HPDE6-E6E7 (cell line): Measurements from ENCODE around the gene CASKIN2.
A peak's percentile ranks its signal among the peaks of the same experiment; 100 is the strongest.

ENCODE experiments used
- DNase-seq: peaks from one replicate; pipeline ENCODE4 v3.0.0; 2011; ENCODE audit warnings: missing footprints; ENCODE audit errors: extremely low spot score

The CASKIN2 gene

DNA sequence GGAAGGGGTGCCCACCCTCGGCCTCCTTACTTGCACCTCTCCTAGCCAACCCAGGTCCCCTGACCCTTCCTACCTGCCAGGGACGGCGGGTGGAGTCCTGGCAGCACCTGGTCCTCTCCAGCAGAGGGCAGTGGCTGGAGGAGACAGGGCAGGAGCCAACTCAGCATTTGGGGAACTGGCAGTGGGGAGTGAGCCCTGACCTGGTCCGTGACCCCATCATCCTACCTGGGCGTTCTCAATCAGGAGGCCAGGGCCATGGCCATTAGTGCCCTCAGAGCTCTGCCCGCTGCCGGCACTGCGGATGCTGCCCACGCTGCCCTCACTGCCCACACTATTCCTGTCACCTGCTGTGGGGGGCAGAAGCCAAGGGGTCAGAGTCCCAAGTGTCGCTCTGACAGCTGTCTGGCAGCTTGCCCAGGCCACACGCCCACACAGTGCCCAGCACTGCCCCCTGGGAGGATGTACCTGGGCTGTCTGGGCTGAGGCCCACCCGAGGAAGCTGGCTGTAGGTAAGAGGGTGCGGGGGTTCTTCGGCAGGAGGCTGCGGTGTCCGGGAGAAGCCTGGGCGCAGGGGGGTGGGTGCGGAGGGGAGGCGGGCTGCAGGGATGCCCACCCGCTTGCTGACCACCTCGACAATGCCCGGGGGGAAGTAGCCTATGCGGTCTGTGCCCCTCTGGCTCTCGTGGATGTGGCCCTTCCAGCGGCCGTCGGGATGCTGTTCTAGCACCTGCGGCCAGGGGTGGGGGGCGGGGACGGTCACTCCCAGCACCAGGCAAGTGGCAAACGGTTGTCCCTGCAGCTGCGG, 10.8 kb downstream of the CASKIN2 start:
- peak; percentile 64 for DNase-seq

DNA sequence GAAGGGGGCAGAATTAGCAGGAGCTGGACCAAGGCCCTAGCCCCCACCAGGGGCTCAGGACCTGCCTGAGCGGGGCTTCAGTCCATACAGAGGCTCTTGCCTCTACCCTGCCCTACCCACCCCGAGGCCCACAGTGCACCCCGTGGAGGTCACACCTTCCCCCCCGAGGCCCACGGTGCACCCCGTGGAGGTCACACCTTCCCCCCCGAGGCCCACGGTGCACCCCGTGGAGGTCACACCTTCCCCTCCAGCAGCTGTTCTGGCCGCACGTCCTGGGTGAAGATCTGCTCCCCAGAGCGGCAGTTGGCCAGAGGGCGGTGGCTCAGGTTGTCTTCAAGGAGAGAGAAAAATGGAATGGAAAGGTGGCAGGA, 11.4 kb downstream of the CASKIN2 start:
- no peak for DNase-seq

DNA sequence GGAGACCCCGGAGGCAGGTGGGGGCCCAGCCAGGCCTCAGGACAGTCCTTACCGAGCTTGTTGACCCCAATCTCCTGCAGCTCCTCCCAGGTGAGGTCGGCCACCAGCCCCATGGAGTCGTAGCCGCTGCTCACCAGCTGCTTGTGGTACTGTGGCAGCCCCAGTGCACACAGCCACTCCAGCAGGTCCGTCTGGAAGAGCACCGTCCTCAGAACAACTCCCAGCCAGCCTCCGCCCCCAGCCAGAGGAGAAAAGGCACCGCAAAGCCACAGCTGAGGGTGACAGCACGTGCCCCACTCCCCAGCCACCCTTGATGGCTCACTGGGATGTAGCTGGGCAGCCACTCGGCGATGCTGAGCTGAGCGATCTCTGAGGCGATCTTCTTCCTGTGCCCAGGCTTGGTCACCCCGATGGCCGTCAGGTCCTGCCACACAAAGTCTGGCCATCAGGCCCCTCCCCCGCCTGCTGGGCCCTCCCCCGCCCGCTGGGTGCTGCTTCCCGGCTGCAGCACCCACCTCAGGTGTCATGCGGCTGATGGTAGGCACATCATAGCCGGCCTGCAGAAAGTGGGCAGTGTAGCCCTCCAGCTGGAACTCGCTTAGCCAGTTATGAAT, 11.9 kb downstream of the CASKIN2 start:
- DNase-seq = no peak

DNA sequence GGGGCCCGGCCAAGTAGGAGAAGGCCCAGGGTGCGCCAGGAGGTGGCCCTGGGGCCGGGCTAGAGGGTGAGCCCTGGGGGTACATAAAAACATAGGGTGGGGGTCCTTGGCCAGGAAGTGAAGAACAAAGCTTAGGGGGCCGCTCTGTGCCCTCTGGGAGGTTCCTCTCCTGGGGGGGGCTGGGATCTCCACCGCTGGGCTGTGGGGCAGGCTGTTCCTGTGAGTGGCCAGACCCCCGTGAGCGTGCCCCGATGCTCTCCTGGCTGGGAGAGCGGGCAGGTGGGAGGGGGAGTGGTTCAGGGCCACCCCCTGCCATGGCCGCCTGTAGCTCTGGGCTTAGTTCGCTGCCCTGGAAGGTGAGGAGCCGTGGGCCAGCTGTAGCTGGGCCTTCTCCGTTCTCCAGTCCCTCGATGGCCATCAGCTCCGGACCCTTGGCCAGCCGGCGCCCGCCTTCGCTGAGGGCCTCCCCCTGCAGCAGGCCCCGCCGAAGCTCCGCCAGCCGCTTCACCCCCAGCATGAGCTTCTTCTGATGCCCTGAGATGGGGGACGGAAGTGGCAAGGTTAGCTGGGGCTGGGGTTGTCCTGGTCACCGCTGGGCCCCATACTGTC, 12.5 kb downstream of the CASKIN2 start:
- no peak for DNase-seq

DNA sequence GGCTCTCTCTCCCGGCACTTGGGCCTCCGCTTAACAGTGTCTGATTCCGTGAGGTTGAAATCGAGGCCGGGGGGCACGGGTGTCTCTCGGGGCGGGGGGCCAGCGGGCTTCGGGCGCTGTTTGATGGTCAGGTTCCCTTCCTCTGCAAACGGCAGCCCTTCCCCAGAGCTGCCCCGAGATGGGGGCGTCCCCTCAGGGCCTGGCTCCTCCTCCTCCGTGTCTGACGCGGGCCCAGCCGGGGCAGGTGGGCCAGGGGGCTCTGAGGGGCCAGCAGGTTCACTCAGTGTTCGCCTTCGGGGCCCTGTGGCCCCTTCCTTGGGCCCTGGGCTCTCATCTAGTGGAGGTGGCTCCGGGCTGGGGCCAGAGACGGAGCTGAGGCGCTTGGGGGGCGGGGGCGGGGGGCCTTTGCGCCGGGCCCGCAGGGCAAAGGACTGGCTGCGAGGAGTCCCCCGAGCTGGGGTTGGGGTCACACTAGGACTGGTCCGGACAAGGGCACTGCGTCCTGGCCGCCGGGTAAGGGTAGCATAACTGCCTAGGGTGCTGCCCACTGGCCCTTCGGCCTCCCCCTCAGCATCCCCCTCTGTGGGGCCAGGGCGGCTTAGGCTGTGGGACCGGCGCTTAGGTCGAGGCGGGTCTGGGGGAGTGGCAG, 13.1 kb downstream of the CASKIN2 start:
- DNase-seq = no peak

DNA sequence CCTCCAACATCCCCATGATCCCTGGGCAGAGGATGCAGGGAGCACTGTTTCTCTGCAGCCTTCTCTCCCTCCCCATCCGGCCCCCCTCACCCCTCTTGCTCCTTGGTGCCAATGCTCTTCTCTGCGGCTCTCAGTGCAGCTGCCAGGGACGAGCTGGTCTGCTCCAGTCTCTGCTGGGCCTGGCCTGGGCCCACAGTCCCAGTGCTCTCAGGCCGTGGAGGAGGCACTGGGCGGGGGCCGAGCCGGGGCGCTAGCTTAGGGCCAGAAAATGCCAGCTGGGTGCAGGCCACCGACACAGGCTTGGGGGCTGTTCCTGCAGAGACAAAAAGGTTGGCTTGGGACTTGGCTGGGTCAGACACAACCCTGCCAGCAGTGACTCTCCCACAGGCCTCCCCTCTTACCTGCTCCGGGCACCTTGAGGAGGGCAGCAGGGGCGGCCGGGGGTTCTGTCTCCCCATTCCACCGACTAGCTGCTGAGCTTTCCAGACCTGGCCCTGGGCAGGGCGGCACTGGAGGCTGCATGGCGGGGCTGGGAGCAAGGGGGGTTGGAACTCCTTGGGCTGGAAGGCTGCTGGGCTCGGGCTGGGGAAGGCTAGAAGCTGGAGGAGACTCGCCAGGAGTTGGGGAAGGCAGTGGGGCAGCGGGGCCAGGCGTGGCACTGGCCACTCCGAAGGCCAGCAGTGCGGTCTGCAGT, 13.8 kb downstream of the CASKIN2 start:
- DNase-seq = no peak

GRCh38 chr17:75500419-75501216, 14.7 kb downstream of the CASKIN2 start:
- no peak for DNase-seq

DNA sequence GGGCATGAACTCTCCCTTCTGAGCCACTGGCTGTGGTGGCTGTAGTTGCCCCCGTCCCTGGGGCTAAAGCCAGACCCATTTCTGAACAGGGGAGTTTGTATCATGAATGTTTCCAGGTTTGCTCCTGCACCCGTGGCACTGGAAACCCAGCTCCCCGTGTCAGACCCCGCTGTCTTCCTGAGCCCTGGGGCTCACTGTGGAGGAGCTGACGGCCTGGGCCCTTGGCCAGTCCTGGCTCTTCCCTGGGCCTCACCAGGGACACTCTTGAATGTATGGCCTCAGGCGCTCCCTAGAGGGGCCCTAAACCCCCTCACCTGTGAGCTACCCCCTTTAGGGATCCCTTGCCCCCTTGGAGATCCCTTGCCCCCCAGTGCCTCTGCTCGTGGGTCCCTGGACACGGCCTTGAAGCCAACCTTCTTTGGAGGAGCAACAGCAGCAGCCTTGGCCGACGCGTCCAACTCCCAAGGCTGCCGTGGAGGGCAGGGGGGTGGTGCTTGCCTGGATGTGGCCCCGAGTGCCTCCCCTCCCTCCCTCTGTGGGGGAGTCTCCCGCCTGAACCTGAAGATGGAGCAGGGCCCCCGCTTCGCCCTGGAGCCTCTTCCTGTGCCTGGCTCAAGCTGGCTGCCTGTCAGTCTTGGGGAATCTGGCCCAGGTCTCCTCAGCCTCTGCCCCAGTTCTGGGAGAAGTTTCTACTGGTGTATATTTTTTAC, 15.9 kb downstream of the CASKIN2 start:
- DNase-seq = no peak

DNA sequence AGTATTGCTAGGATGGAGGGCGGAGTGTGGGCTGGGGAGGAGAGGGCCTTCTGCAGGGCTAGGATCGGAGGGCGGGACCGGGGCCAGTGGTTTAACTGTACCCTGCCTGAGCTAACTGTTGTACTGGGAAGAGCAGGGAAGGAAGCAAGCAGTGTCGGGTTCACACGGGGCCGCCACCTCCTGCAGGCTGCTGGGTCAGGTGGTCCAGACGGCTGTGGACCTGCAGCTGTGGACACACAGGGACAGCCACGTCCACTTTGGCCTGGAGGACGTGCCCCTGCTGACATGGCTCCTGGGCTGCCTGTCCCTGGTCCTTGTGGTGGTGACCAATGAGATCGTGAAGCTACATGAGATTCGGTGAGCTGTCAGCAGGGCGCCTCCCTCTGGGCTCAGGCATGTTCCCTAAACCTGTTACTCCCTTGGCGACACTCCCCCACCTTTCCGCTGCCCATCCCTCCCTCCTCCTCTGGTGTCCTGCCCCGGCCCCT, 16.6 kb downstream of the CASKIN2 start:
- no peak for DNase-seq

GRCh38 chr17:75498039-75498725, 17.2 kb downstream of the CASKIN2 start:
- DNase-seq = no peak

GRCh38 chr17:75496005-75496404, 19.3 kb downstream of the CASKIN2 start:
- no peak for DNase-seq

DNA sequence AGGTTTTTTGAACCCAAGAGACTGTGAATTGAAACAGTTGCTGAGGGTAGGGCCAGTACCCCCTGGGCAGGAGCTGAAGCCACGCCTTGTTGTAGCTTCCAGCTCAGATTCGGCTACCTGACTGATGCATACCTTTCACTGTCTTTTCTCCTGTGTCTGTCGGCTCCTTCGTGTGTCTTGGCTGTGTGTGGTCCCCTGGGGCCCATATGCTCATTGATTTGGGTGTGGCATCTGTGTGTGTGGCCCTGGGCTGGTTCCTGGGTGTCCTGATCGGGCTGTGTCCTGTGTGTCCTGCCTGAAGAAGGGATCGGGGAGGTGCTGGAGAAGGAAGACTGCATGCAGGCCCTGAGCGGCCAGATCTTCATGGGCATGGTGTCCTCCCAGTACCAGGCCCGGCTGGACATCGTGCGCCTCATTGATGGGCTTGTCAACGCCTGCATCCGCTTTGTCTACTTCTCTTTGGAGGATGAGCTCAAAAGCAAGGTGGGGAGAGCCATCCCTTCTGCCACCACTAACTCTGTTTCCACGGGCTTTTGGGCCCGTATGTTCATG, 20.9 kb downstream of the CASKIN2 start:
- no peak for DNase-seq

GRCh38 chr17:75493476-75494129, 21.7 kb downstream of the CASKIN2 start:
- no peak for DNase-seq

- DNase-seq = no peak
Measured at GRCh38 chr17:75492555-75493168, 22.7 kb downstream of the CASKIN2 start.

GRCh38 chr17:75491680-75492079, 23.7 kb downstream of the CASKIN2 start:
- DNase-seq = no peak

DNA sequence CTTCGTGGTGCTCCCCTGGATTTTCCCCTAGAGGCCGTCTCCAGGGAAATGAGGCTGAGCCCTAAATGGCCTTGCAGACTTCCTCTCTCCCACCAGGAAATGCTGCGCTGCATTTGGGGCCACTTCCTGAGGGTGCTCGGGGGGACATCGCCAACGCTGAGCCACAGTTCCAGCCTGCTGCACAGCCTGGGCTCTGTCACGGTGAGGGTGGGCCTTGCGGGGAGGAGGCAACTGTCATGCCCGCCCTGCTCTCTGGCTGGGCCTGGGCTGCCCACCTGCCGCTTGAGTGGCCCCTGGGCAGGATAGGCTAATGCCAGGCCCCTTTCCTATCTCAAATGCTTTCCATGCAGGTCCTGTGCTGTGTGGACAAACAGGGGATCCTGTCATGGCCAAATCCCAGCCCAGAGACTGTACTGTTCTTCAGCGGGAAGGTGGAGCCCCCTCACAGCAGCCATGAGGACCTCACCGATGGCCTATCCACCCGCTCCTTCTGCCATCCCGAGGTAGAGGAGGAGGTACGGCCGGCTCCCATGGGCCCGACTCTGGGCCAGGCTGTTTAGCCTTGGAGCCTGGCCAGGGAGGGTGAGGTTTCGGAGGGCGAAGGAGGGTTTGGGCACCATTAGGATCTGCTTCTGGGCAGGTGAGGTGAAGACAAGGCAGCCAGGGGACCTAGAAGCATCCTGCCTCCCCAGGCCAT, 24.2 kb downstream of the CASKIN2 start:
- no peak for DNase-seq

DNA sequence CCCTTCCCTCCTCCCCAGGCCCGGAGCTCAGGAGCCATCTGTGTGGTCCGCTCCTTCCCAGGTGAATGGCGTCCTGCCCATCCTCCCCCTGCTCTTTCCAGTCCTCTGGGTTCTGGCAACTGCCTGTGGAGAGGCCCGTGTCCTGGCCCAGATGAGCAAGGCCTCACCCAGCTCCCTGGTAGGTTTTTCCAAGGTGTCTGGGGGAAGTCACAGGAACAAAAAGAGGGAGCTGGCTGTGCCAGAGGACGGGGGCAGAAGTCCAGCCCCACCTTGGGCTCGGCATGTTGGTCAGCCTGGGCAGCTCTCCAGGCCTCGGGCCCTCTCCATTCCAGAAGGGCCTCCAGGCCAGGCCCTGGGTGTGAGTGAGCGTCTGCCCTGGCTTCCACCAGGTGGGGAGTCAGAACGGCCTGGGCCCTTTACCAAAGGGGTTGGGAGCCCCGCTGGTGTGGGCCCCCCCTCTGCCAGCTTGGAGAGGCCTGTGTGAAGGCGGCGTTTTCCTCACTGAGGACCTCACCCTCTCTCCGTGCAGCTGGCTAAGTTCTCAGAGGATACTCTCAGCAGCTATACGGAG, 25.1 kb downstream of the CASKIN2 start:
- no peak for DNase-seq
